GM21786 (cell line): ENCODE measurements around the gene SON.
"Not testable (repeated sequence)": the region's sequence is repeated elsewhere in the genome, so short reads cannot be mapped to it uniquely, and the experiment has no call there.

Source experiments
- ATAC-seq: cut with Tn5 transposase; IDR thresholded peaks from one replicate; pipeline ENCODE4 v1.9.1; 2021; ENCODE audit not compliant: unreplicated experiment

The SON gene, protein sequence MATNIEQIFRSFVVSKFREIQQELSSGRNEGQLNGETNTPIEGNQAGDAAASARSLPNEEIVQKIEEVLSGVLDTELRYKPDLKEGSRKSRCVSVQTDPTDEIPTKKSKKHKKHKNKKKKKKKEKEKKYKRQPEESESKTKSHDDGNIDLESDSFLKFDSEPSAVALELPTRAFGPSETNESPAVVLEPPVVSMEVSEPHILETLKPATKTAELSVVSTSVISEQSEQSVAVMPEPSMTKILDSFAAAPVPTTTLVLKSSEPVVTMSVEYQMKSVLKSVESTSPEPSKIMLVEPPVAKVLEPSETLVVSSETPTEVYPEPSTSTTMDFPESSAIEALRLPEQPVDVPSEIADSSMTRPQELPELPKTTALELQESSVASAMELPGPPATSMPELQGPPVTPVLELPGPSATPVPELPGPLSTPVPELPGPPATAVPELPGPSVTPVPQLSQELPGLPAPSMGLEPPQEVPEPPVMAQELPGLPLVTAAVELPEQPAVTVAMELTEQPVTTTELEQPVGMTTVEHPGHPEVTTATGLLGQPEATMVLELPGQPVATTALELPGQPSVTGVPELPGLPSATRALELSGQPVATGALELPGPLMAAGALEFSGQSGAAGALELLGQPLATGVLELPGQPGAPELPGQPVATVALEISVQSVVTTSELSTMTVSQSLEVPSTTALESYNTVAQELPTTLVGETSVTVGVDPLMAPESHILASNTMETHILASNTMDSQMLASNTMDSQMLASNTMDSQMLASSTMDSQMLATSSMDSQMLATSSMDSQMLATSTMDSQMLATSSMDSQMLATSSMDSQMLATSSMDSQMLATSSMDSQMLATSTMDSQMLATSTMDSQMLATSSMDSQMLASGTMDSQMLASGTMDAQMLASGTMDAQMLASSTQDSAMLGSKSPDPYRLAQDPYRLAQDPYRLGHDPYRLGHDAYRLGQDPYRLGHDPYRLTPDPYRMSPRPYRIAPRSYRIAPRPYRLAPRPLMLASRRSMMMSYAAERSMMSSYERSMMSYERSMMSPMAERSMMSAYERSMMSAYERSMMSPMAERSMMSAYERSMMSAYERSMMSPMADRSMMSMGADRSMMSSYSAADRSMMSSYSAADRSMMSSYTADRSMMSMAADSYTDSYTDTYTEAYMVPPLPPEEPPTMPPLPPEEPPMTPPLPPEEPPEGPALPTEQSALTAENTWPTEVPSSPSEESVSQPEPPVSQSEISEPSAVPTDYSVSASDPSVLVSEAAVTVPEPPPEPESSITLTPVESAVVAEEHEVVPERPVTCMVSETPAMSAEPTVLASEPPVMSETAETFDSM (N-terminal part only)

DNA sequence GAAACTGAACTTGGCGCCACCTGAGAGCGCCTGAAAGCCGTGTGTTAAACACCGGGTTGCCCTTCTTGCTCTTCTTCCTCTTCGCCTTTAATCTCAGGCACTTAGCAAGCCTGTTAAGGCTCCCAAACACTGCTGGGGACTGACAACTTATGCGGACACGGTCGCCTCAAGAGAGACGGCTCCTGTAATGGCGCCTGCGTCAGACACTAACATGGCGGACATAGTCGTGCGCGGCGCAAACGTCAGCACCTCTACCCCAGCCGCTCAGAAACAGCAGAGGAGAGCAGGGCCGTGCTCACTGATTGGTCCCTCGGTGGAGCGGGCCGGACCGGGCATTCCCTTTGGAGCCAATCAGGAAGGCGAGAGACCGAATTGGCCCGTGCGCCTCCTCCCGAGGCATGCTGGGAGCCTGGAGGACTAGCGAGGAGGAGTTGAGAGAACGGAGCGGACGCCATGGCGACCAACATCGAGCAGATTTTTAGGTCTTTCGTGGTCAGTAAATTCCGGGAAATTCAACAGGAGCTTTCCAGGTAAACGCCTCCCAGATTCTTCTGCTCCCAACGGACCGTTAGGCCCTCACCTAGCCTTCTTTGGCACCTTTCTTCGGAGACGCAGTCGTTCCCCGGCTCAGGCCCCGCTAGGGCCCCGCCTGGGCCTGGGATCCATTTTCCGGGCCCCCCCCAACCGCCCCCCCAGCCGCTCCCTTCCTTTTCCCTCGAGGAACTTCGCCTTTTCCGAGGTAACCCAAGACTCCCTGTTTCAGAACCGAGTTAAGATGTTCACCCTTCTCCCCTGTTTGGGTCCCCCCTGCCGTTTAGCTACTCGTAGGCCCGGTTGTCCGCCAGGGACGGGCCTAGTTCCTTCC lies at the start of gene SON:
SON (plus strand) TSS at position 399 of the 865 bp plus-strand sequence; CDS start at position 454, 55 bp downstream.
- peak; percentile 92 for ATAC-seq

- ATAC-seq, result no peak
Observed at GRCh38 chr21:33493756-33494155, 49.1 kb upstream of the SON start.

DNA sequence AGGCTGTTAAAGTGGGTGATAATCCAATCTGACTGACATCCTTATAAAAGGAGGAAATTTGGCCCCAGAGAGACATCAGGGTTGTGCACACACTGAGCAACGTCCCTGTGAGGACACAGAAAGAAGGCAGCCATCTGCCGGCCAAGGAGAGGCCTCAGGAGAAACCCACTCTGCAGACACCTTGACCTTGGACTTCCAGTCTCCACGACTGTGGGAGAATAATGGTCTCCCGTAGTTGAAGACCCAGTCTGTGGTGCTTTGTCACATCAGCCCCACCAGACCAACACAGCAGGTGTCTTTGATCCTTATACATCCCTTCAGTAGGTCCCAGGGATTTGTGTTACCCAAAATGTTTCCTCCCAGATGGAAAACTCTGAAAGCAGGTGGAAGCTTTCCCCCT lies 47.1 kb upstream of the SON start:
- ATAC-seq, result no peak

- ATAC-seq, result no peak
Observed at GRCh38 chr21:33496345-33496744, 46.5 kb upstream of the SON start.

GRCh38 chr21:33505833-33506232 lies 37.0 kb upstream of the SON start:
- ATAC-seq, result no peak

GRCh38 chr21:33507003-33507402 lies 35.8 kb upstream of the SON start:
- ATAC-seq, result not testable (repeated sequence)

DNA sequence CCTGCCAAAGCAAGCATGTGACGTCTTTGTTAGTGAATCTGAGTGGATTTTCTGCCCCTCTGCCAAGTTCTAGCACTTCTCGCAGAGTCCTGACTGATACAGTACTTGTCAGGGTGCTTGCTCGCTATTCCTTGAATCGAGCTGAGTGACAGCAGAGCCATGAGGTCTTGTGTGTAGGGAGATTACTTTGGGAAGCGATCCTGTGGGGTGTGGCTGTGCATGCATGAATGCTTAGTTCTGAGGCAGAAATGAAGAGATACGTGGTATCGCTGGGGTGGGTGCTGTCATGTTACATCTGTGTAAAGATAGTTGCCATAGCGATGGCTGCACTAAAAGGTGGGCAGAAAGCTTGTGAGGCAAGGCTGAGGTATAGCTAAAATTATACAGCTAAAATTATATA lies 32.0 kb upstream of the SON start:
- ATAC-seq, result no peak

- no peak for ATAC-seq
Observed at GRCh38 chr21:33511639-33512038, 31.2 kb upstream of the SON start.

DNA sequence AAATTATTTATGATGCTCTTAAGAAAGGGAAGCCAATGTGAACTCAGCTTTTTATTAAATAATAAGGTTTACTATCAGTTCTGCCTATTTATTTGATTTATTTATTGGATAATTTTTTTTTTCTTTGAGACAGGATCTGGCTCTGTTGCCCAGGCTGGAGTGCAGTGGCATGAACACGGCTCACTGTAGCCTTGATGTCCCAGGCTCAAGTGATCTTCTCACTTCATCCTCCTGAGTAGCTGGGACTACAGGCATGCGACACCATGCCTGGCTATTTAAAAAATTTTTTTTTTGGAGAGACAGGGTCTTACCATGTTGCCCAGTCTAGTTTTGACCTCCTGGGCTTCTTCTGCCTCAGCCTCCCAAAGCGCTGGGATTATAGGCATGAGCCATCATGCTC lies 30.4 kb upstream of the SON start:
- ATAC-seq, result no peak

DNA sequence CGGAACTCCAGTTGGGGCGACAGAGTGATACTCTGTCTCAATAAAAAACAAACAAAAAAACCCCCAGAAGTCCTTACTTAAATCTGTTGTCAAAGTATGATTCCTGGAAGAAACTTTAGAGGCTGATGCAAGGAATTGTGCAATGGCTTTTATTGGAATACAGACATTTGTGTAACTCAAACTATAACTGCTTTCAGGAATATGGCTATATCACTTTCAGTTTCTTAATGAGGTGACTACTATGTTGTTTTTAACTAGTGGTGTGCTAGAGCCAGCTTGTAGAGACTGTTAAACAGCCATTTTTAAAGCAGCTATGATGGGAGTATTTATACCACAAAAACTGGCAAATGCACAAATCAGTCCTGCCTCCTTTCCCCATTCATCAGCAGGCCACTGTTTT lies 28.6 kb upstream of the SON start:
- ATAC-seq, result no peak

DNA sequence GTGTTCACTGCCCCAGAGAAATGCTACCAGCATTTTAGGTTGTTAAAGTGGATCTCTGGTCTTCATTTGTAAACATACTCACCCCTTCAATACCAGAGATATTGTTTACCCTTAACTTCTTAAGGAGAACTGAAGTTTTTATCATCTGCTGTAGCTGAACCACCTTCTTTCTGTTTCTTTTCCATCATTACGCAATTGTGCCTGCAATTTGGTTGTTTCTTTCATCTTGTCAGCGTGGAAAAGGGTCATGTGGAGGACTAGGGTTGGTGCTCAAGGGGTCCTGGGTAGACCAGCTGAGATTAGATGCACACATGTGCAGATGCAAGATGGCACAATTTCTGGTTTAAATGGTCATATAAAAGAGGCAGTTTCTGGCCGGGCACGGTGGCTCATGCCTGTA lies 23.9 kb upstream of the SON start:
- ATAC-seq, result no peak

DNA sequence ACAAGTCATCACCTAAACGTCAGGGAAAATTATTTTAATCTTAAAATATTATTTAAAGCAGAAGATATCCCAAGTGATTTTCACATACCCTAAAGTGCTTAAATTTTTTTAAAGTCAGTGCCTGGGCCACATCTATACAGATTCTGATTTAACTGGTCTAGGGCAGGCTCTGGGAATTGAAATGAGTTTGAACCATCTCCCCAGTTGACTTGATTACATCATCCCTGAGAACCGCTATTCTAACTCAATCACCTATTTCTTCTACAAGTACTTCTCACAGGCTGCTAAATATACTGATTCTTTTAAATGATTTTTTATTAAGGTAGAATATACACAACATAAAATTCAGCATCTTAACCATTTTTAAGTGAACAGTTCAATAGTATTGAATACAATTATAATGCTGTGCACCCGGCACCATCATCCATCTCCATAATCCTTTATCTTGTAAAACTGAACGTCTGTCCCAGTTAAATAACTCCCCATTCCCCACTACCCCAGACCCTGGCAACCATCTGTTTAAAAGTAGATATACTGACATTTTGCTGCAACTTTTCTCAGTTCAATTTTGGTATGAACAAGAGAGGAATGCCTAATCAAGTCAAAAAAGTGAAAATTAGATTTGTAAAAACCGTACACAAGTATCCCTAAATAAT lies 20.4 kb upstream of the SON start:
- no peak for ATAC-seq

GRCh38 chr21:33522953-33523349 lies 19.9 kb upstream of the SON start:
- no peak for ATAC-seq

GRCh38 chr21:33531007-33531406 lies 11.8 kb upstream of the SON start:
- no peak for ATAC-seq

DNA sequence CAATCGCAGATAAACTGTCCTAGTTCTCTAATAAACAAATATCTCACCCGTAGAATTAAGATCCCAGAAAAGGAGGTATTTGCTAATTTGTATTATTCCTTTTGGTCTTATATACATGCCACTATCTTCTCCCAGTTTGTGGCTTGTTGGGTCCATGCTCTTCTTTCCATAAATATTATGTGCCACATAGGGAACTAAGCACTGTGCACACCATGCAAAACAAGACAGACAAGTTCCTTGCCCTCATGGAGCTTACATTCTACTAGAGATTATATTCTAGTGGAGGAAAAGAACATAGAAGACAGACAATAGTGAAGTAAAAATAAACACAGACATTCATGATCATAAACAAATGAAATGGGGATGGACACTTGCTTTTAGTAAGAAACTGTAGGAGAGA lies 5.6 kb upstream of the SON start:
- no peak for ATAC-seq

GRCh38 chr21:33539616-33540015 lies 3.2 kb upstream of the SON start:
- no peak for ATAC-seq

DNA sequence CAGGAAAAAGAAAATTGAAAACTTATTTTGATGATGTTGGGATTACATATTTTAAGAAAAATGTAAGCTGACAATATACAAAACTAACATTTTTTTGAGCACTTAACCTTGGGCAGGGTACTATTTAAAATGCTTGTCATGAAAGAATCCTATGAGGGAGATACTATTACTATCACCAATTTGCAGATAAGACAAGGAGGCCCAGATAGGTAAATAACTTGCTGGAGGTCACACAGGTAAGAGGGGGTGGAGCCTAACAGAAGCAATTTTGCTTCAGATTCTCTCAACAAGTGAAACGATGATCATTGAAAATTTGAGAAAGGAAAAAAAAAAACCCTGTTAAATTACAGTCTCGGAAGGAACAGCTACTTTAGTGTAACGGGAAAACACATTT lies 2.1 kb upstream of the SON start:
- ATAC-seq, result no peak

DNA sequence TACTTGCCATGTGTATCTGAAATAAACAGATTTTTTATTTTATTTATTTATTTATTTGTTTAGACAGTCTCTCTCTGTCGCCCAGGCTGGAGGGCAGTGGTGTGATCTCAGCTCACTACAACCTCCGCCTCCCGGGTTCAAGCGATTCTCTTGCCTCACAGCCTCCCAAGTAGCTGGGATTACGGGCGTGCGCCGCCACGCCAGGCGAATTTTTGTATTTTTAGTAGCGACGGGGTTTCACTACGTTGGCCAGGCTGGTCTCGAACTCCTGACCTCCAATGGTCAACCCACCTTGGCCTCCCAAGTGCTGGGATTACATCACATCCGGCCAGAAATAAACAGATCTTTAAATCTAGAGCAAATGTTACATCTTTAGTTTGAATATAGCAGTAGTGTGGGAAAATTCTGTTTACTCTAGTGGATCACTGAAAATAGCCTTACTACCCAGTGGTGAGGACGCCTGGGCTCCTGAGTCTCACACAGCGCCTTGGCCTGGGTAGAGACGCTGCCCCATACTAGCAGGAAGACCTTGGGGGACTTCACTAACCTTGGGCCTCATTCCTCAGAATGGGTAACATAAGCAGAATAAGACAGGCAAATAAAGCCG lies 1.6 kb upstream of the SON start:
- ATAC-seq, result no peak
